ENCODE measurements around the gene CISD2.

The CISD2 gene

DNA sequence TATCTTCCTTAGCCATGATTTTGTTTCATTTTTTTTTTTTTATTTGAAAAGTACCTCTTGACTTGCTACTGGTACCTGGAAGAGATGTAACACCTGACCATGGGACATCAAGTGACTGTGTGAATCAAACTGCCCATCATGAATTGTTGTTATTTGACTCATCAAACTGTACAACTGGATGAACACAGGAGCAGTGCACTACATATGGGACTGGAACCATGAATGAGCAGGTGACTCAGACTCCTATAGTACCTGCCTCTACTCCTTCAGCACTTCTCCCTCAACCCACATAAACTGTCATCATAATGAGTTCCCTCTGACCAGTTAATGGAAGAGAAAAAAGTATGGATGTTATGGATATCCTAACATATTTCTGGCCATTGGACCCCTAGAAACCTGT lies 25.5 kb upstream of the CISD2 start:
- Histone ChIP-seq H3K27me3 (replicated peaks) (no peaks in the 10 kb centered on the region), H3K27ac (no peak overlapping the region), H3K36me3 (replicated peaks) (no peaks in the 10 kb centered on the region), H3K4me3 (ENCODE audit: low read depth, low read length) (no peak overlapping the region)
- in situ Hi-C loops (cut with HindIII; ENCODE audit: low pct_ligation_motif_present, low sequenced_read_pairs): no loop called here
- DNase-seq: no peak
- TF ChIP-seq, protein P1, sequence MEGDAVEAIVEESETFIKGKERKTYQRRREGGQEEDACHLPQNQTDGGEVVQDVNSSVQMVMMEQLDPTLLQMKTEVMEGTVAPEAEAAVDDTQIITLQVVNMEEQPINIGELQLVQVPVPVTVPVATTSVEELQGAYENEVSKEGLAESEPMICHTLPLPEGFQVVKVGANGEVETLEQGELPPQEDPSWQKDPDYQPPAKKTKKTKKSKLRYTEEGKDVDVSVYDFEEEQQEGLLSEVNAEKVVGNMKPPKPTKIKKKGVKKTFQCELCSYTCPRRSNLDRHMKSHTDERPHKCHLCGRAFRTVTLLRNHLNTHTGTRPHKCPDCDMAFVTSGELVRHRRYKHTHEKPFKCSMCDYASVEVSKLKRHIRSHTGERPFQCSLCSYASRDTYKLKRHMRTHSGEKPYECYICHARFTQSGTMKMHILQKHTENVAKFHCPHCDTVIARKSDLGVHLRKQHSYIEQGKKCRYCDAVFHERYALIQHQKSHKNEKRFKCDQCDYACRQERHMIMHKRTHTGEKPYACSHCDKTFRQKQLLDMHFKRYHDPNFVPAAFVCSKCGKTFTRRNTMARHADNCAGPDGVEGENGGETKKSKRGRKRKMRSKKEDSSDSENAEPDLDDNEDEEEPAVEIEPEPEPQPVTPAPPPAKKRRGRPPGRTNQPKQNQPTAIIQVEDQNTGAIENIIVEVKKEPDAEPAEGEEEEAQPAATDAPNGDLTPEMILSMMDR (IDR thresholded peaks at IDR 0.05; ENCODE audit: low read depth, low read length, missing control alignments): no peak

DNA sequence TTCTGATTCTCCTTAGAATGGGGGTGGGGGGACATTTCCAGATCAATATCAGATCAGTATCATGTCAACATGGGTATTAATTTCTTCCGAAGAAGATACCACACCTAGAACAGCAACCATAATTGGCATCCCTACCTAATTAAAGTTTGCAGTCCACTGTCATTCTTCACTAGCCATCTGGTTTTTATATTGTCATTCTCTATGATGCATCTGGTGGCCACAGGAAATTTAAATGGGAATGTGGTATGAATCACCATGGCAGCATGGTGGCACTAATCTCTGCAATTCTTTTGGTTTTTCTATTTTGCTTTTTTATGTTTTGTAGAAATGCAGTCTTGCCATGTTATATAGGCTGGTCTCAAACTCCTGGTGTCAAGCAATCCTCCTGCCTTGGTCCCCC lies 24.9 kb upstream of the CISD2 start:
- DNase-seq: no peak
- Histone ChIP-seq H3K27ac (no peak overlapping the region), H3K4me3 (ENCODE audit: low read depth, low read length) (no peak overlapping the region), H3K36me3 (replicated peaks) (no peaks in the 10 kb centered on the region), H3K27me3 (replicated peaks) (no peaks in the 10 kb centered on the region)
- in situ Hi-C loops (cut with HindIII; ENCODE audit: low pct_ligation_motif_present, low sequenced_read_pairs): no loop called here
- TF ChIP-seq, protein P1 (IDR thresholded peaks at IDR 0.05; ENCODE audit: low read depth, low read length, missing control alignments): no peak

DNA sequence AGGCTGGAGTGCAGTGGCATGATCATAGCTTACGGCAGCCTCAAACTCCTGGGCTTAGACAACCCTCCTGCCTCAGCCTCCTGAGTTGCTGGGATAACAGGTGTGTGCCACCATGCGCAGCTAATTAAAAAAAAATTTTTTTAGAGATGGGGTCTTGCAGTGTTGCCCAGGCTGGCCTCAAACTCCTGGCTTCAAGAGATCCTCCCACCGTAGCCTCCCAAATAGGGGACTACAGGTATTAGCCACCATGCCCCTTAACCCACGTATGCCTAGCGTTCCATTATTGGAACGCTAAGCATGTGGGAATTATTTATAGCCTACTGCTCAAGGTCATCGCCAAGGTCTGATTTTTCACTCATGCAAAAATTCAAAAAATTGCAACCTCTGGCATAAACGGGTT lies 21.1 kb upstream of the CISD2 start:
- no peaks in the 10 kb centered on the region for H3K36me3 ChIP-seq (replicated peaks)
- H3K4me3 ChIP-seq (ENCODE audit: low read depth, low read length): no peak overlapping the region
- no peak overlapping the region for H3K27ac ChIP-seq
- TF ChIP-seq, protein P1 (IDR thresholded peaks at IDR 0.05; ENCODE audit: low read depth, low read length, missing control alignments): no peak
- no peak for DNase-seq
- no peaks in the 10 kb centered on the region for H3K27me3 ChIP-seq (replicated peaks)
- in situ Hi-C loops (cut with HindIII; ENCODE audit: low pct_ligation_motif_present, low sequenced_read_pairs): no loop called here

DNA sequence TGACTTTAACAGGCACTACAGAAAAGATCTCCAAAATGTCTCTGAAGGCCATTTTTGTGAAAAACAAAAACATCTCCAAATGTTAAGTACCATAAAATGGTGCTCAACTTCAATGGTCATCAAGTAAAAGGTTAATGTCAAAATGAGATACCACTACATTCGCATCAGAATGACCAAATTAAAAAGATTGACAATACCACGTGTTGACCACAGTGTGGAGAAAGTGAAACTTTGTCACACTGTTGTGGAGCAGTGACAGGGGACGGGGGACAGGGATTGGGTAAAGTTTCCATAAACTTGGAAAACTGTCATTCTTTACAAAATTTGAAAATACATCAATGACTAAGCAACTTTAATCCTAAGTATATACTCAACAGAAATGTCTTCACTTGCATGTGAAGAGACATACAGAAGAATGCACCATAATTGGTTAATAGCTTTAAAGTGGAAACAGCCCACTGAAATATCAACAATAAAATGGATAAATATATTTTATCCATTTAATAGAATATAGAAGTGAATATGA lies 19.1 kb upstream of the CISD2 start:
- Histone ChIP-seq H3K4me3 (ENCODE audit: low read depth, low read length) (no peak overlapping the region), H3K27ac (no peak overlapping the region), H3K27me3 (replicated peaks) (no peaks in the 10 kb centered on the region), H3K36me3 (replicated peaks) (no peaks in the 10 kb centered on the region)
- DNase-seq: no peak
- TF ChIP-seq, protein P1 (IDR thresholded peaks at IDR 0.05; ENCODE audit: low read depth, low read length, missing control alignments): no peak
- in situ Hi-C loops (cut with HindIII; ENCODE audit: low pct_ligation_motif_present, low sequenced_read_pairs): no loop called here

DNA sequence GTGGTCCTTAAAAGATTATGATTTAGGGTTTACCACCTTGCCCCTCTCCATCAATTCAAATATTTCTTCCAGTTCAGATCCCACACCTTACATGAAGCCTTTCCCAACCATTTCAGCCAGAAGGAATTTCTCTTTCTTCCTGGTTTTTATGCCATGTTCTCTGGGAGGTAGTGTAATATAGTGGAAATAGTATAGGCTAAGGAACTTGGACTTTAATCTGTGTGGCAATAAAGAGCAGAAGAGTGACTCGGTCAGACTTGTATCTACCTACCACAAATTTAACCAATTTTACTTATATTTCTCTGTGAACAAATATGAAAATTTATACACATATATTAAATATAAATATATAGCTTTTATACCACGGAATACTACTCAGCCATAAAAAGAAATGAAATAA lies 18.4 kb upstream of the CISD2 start:
- in situ Hi-C loops (cut with HindIII; ENCODE audit: low pct_ligation_motif_present, low sequenced_read_pairs): no loop called here
- H3K27me3 ChIP-seq (replicated peaks): no peaks in the 10 kb centered on the region
- TF ChIP-seq, protein P1 (IDR thresholded peaks at IDR 0.05; ENCODE audit: low read depth, low read length, missing control alignments): no peak
- H3K4me3 ChIP-seq (ENCODE audit: low read depth, low read length): no peak overlapping the region
- H3K36me3 ChIP-seq (replicated peaks): no peaks in the 10 kb centered on the region
- no peak overlapping the region for H3K27ac ChIP-seq
- no peak for DNase-seq

DNA sequence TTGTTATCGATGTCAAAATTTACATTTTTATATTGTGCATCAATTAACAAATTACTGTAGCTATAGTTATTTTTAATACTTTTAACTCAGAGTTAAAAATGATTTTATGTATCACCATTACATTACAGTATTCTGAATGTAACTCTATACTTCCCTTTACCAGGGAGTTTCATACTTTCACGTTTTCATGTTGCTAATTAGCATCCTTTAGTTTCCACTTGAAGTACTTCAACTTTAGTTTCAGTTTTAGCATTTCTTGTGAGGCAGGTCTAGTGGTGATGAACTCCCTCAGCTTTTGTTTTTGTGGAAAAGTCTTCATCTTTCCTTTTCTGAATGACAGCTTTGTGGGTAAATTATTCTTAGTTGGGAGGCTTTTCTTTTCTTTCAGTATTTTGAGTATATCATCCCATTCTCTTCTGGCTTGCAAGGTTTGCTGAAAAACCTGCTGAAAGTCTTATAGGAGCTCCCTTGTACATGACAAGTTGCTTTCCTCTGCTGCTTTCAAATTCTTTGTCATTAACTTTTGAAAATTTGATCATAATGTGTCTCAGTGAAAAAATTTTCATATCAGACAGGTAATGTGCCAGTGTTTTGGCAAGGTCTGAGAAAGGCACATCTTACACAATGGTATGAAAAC lies 9.8 kb upstream of the CISD2 start:
- H3K36me3 ChIP-seq (replicated peaks): no peaks in the 10 kb centered on the region
- no peak for DNase-seq
- H3K4me3 ChIP-seq (ENCODE audit: low read depth, low read length): no peak overlapping the region
- in situ Hi-C loops (cut with HindIII; ENCODE audit: low pct_ligation_motif_present, low sequenced_read_pairs): no loop called here
- TF ChIP-seq, protein P1 (IDR thresholded peaks at IDR 0.05; ENCODE audit: low read depth, low read length, missing control alignments): no peak
- H3K27ac ChIP-seq: no peak overlapping the region
- no peaks in the 10 kb centered on the region for H3K27me3 ChIP-seq (replicated peaks)
